Measurements from ENCODE around the gene CTCFL. TPM values are rescaled to one million over a fixed set of nuclear protein-coding genes. Genes with fewer than 3 reads are reported as not detected.

The CTCFL gene
- total and polyA plus RNA-seq, 2 experiments from 2014 or later: not detected

DNA sequence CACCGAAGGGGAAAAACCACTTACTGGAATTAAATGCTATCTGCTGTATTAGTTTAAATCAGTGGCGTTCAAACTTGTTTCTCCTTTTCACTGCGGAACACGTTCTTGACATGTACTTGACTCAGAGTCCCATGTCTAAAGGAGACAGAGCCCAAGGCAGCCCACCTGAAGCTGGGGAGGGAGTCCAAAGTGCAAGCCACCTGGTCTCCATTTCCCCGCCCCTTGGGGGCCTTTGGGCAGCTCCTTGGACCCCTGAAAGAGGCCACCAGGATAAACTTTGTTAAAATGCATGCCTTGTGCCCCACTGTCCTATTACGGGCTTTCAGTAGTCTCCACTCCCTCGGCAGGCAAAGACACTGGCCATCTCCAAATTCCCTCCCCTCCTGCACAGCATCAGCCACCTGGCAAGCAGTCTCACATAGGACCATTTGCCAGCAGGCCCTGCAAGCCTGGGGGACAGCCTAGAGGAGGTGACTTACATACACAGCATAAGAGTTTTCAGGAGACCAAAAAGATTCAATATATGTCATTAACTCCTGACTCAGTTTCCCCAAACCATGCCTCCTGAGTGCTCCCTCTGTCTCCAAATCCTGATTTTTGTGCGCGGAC lies 42.6 kb upstream of the CTCFL start:
- 58 to 62% methylated on average over 9 of the region's 9 CpGs for WGBS, 2 experiments (ENCODE audit: low coverage in 1 of 2, low lambda C conversion rate in 2 of 2, missing lambda C conversion rate in 2 of 2)
- Histone ChIP-seq H3K9me3 (ENCODE audit: low read depth) (no peaks in the 10 kb centered on the region), H3K9me2 (ENCODE audit: insufficient read depth) (no peaks in the 10 kb centered on the region), H2AFZ (no peak overlapping the region), H3K27ac (no peak overlapping the region), H4K20me1 (ENCODE audit: insufficient read depth) (no peaks in the 10 kb centered on the region), H3K79me2 (ENCODE audit: insufficient read depth) (no peaks in the 10 kb centered on the region), H3K9ac (no peak overlapping the region), H3K4me1 (ENCODE audit: insufficient read depth) (no peaks in the 10 kb centered on the region), H3K27me3 (replicated peaks; ENCODE audit: insufficient read depth) (peaks cover 65% of the 10 kb centered on the region), H3K36me3 (ENCODE audit: low read depth) (no peaks in the 10 kb centered on the region), H3F3A (ENCODE audit: insufficient read depth) (no peaks in the 10 kb centered on the region), H3K4me3 (no peak overlapping the region), H3K4me2 (ENCODE audit: unreplicated experiment) (no peak overlapping the region)
- in situ Hi-C loops (cut with MboI): no loop called here
- DNase-seq: no peak
- TF ChIP-seq EZH2phosphoT487 (IDR thresholded peaks at IDR 0.05; ENCODE audit: insufficient read depth, low read depth) (no peak), EZH2 (IDR thresholded peaks at IDR 0.05; ENCODE audit: insufficient read depth, poor library complexity, severe bottlenecking) (no peak)

DNA sequence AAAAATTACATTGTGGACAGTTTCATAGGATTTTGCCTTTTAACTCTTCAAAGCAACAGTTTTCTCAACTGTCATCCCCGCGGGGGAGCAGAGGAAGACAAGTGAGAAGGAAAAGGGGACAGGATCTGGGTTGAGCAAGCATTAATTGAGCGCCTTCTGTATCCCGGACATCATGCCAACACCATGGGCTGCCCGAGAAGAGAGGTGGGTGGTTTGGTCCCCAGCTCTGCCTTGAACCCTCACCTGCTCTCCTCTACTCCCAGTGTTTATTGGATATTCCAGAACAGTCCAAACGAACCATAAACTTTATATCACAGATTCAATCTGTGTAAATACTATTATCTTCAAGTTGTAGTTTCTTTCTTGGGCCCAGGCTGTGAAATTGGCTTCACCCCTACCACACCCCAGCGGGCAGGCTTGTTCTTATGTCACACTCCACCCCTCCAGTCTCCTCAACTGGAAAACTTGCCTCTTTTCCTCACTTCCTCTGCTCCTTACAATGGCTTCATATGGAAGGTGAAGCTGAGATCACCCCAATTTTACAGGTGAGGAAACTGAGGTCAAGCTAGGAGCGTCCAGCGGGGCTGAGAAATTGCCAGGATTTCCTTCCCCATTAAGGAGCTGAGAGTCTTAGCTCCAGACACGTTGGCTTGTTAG lies 42.0 kb upstream of the CTCFL start:
- no peak overlapping the region for H3K9ac ChIP-seq
- no peaks in the 10 kb centered on the region for H3K36me3 ChIP-seq (ENCODE audit: low read depth)
- no peak overlapping the region for H2AFZ ChIP-seq
- no peaks in the 10 kb centered on the region for H4K20me1 ChIP-seq (ENCODE audit: insufficient read depth)
- no peak overlapping the region for H3K27ac ChIP-seq
- peaks cover 59% of the 10 kb centered on the region for H3K27me3 ChIP-seq (replicated peaks; ENCODE audit: insufficient read depth)
- 31 to 37% methylated on average over 10 of the region's 10 CpGs for WGBS, 2 experiments (ENCODE audit: low coverage in 1 of 2, low lambda C conversion rate in 2 of 2, missing lambda C conversion rate in 2 of 2)
- H3K4me3 ChIP-seq: no peak overlapping the region
- no peak overlapping the region for H3K4me2 ChIP-seq (ENCODE audit: unreplicated experiment)
- in situ Hi-C loops (cut with MboI): no loop called here
- no peaks in the 10 kb centered on the region for H3K9me2 ChIP-seq (ENCODE audit: insufficient read depth)
- no peak for DNase-seq
- no peaks in the 10 kb centered on the region for H3F3A ChIP-seq (ENCODE audit: insufficient read depth)
- no peaks in the 10 kb centered on the region for H3K79me2 ChIP-seq (ENCODE audit: insufficient read depth)
- H3K9me3 ChIP-seq (ENCODE audit: low read depth): no peaks in the 10 kb centered on the region
- TF ChIP-seq EZH2phosphoT487 (IDR thresholded peaks at IDR 0.05; ENCODE audit: insufficient read depth, low read depth) (no peak), EZH2 (IDR thresholded peaks at IDR 0.05; ENCODE audit: insufficient read depth, poor library complexity, severe bottlenecking) (no peak)
- no peaks in the 10 kb centered on the region for H3K4me1 ChIP-seq (ENCODE audit: insufficient read depth)

DNA sequence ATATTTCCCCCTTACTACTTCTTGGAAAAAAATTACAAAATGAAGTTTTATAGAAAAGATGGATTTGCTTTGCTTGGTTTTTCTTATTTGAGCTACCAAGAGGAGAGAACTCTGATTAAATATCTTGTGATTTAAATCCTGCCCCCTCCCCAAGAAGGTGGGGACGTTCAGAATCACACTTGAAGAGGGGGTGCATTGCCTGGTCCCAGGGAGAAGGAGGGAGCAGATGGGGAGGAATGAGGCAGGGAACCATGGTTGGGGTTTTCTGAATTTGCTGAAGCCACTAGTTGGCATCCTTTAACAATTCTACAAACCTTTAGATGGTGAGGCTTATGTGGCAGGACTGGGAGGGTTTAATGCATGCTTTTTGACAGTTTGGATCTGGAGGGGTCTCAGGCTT lies 41.5 kb upstream of the CTCFL start:
- no peak for DNase-seq
- H3K9ac ChIP-seq: no peak overlapping the region
- H3K4me1 ChIP-seq (ENCODE audit: insufficient read depth): no peaks in the 10 kb centered on the region
- H3K9me2 ChIP-seq (ENCODE audit: insufficient read depth): no peaks in the 10 kb centered on the region
- H3K9me3 ChIP-seq (ENCODE audit: low read depth): no peaks in the 10 kb centered on the region
- H3F3A ChIP-seq (ENCODE audit: insufficient read depth): no peaks in the 10 kb centered on the region
- H3K27ac ChIP-seq: no peak overlapping the region
- no peak overlapping the region for H2AFZ ChIP-seq
- no peaks in the 10 kb centered on the region for H4K20me1 ChIP-seq (ENCODE audit: insufficient read depth)
- no peaks in the 10 kb centered on the region for H3K79me2 ChIP-seq (ENCODE audit: insufficient read depth)
- no peak overlapping the region for H3K4me3 ChIP-seq
- TF ChIP-seq EZH2phosphoT487 (IDR thresholded peaks at IDR 0.05; ENCODE audit: insufficient read depth, low read depth) (no peak), EZH2 (IDR thresholded peaks at IDR 0.05; ENCODE audit: insufficient read depth, poor library complexity, severe bottlenecking) (no peak)
- in situ Hi-C loops (cut with MboI): no loop called here
- H3K36me3 ChIP-seq (ENCODE audit: low read depth): no peaks in the 10 kb centered on the region
- H3K27me3 ChIP-seq (replicated peaks; ENCODE audit: insufficient read depth): peaks cover 57% of the 10 kb centered on the region
- H3K4me2 ChIP-seq (ENCODE audit: unreplicated experiment): no peak overlapping the region
- 0% methylated on average over 1 of the region's 1 CpG for WGBS, 2 experiments (ENCODE audit: low coverage in 1 of 2, low lambda C conversion rate in 2 of 2, missing lambda C conversion rate in 2 of 2)

DNA sequence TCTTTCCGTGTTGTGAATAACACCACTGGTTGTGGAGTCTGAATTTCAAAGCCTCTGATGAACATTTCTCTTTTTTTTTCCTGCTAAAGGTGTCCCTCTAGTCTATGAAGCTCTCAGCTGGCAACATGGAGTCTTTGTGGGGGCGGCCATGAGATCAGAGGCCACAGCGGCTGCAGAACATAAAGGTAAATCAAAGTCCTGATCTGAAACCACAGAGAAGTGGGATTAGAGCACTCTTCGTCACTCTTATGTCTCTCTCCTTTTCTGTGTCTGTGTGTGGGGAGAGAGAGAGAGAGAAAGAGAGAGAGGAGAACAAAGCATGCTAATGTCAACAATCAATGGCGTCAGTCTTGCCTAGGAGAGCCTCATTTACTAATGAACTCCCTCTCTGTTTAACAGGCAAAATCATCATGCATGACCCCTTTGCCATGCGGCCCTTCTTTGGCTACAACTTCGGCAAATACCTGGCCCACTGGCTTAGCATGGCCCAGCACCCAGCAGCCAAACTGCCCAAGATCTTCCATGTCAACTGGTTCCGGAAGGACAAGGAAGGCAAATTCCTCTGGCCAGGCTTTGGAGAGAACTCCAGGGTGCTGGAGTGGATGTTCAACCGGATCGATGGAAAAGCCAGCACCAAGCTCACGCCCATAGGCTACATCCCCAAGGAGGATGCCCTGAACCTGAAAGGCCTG lies 40.2 kb upstream of the CTCFL start:
- Histone ChIP-seq H3K36me3 (ENCODE audit: low read depth) (no peaks in the 10 kb centered on the region), H3K9me3 (ENCODE audit: low read depth) (no peaks in the 10 kb centered on the region), H3K27ac (no peak overlapping the region), H3K4me1 (ENCODE audit: insufficient read depth) (no peaks in the 10 kb centered on the region), H4K20me1 (ENCODE audit: insufficient read depth) (no peaks in the 10 kb centered on the region), H3K27me3 (replicated peaks; ENCODE audit: insufficient read depth) (peaks cover 48% of the 10 kb centered on the region), H3K79me2 (ENCODE audit: insufficient read depth) (no peaks in the 10 kb centered on the region), H2AFZ (no peak overlapping the region), H3F3A (ENCODE audit: insufficient read depth) (no peaks in the 10 kb centered on the region), H3K4me2 (ENCODE audit: unreplicated experiment) (no peak overlapping the region), H3K9ac (no peak overlapping the region), H3K4me3 (no peak overlapping the region), H3K9me2 (ENCODE audit: insufficient read depth) (no peaks in the 10 kb centered on the region)
- in situ Hi-C loops (cut with MboI): no loop called here
- 65 to 70% methylated on average over 11 of the region's 11 CpGs for WGBS, 2 experiments (ENCODE audit: low coverage in 1 of 2, low lambda C conversion rate in 2 of 2, missing lambda C conversion rate in 2 of 2)
- TF ChIP-seq EZH2phosphoT487 (IDR thresholded peaks at IDR 0.05; ENCODE audit: insufficient read depth, low read depth): no peak
- no peak for TF ChIP-seq EZH2 (IDR thresholded peaks at IDR 0.05; ENCODE audit: insufficient read depth, poor library complexity, severe bottlenecking)
- DNase-seq: no peak

Data from GM23248 (cell line).